WTC11 (cell line): Measurements from ENCODE around the gene BAG2. TPM values are rescaled to one million over a fixed set of nuclear protein-coding genes. Genes with fewer than 3 reads are reported as not detected.

ENCODE experiments used
- ATAC-seq: fragments of 200-7000 bp; cut with Tn5 transposase; 2 replicates; pipeline ENCODE4 v1.10.0; 2021; ENCODE audit warnings: mild to moderate bottlenecking, moderate library complexity
- CTCF ChIA-PET: fragments of 300-600 bp; sonication (Branson Sonifier 250); formaldehyde crosslinking; loops from one replicate; lab custom pipeline; 2021; ENCODE audit warnings: antibody characterized with exemption; lab: Charles Lee
- POLR2A ChIA-PET: fragments of 350-600 bp; sonication (Branson Sonifier 250); formaldehyde crosslinking; loops from one replicate; lab custom pipeline; 2021; ENCODE audit warnings: antibody characterized with exemption; lab: Charles Lee
- DNase-seq: peaks from one replicate; pipeline ENCODE4 v3.0.0; 2021; ENCODE audit warnings: low spot score
- H3K27ac Mint-ChIP-seq: 2 replicates; pipeline ENCODE4 v1.8.0; 2021; ENCODE audit warnings: mixed read lengths
- H3K27me3 Mint-ChIP-seq: 2 replicates; pipeline ENCODE4 v1.8.0; 2021; ENCODE audit warnings: low read depth, mild to moderate bottlenecking, moderate library complexity, mixed read lengths
- H3K36me3 Mint-ChIP-seq: 2 replicates; pipeline ENCODE4 v1.8.0; 2021; ENCODE audit warnings: mixed read lengths
- H3K4me1 Mint-ChIP-seq: 2 replicates; pipeline ENCODE4 v1.8.0; 2022; ENCODE audit warnings: mixed read lengths
- H3K4me3 Mint-ChIP-seq: 2 replicates; pipeline ENCODE4 v1.8.0; 2021; ENCODE audit warnings: mild to moderate bottlenecking, moderate library complexity, mixed read lengths
- H3K9me3 Mint-ChIP-seq: 2 replicates; pipeline ENCODE4 v1.8.0; 2021; ENCODE audit warnings: mixed read lengths
- AFF4 ChIP-seq: sonication (generic); formaldehyde crosslinking; IDR thresholded peaks from 2 replicates; pipeline ENCODE4 v1.8.1; 2023; ENCODE audit warnings: mild to moderate bottlenecking, missing genetic modification reagents, borderline replicate concordance
- CREM ChIP-seq: sonication (generic); formaldehyde crosslinking; IDR thresholded peaks from 2 replicates; pipeline ENCODE4 v1.8.1; 2022; ENCODE audit warnings: mild to moderate bottlenecking, missing genetic modification reagents, moderate library complexity
- E2F5 ChIP-seq: sonication (generic); formaldehyde crosslinking; IDR thresholded peaks from 2 replicates; pipeline ENCODE4 v1.8.1; 2022; ENCODE audit warnings: mild to moderate bottlenecking, moderate library complexity, missing genetic modification reagents
- ERG ChIP-seq: fragments of 250-450 bp; sonication (Bioruptor Pico); IDR thresholded peaks from 2 replicates; pipeline ENCODE4 v1.8.0; 2021; ENCODE audit warnings: mild to moderate bottlenecking
- ETV6 ChIP-seq: sonication (generic); formaldehyde crosslinking; IDR thresholded peaks from 2 replicates; pipeline ENCODE4 v1.8.1; 2022; ENCODE audit warnings: mild to moderate bottlenecking, missing genetic modification reagents
- FOXJ3 ChIP-seq: sonication (generic); formaldehyde crosslinking; IDR thresholded peaks from 2 replicates; pipeline ENCODE4 v1.9.0; 2021; ENCODE audit warnings: missing genetic modification reagents, mild to moderate bottlenecking, borderline replicate concordance
- FOXK1 ChIP-seq: sonication (generic); formaldehyde crosslinking; IDR thresholded peaks from 2 replicates; pipeline ENCODE4 v1.8.0; 2022; ENCODE audit warnings: mild to moderate bottlenecking, moderate library complexity, missing genetic modification reagents
- GABPB1 ChIP-seq: sonication (generic); formaldehyde crosslinking; IDR thresholded peaks from 2 replicates; pipeline ENCODE4 v1.8.1; 2023; ENCODE audit warnings: mild to moderate bottlenecking, missing genetic modification reagents
- JUN ChIP-seq: sonication (generic); formaldehyde crosslinking; IDR thresholded peaks from 2 replicates; pipeline ENCODE4 v1.8.0; 2023; ENCODE audit warnings: mild to moderate bottlenecking, missing genetic modification reagents
- MXD4 ChIP-seq: fragments of 250-450 bp; sonication (Bioruptor Pico); IDR thresholded peaks from 2 replicates; pipeline ENCODE4 v1.8.0; 2021; ENCODE audit warnings: mild to moderate bottlenecking, moderate library complexity, borderline replicate concordance
- NFATC4 ChIP-seq: fragments of 250-450 bp; sonication (Bioruptor Pico); IDR thresholded peaks from 2 replicates; pipeline ENCODE4 v1.9.0; 2021; ENCODE audit warnings: mild to moderate bottlenecking
- SMAD4 ChIP-seq: sonication (generic); formaldehyde crosslinking; IDR thresholded peaks from 2 replicates; pipeline ENCODE4 v1.8.0; 2022; ENCODE audit warnings: mild to moderate bottlenecking, missing genetic modification reagents
- STAT6 ChIP-seq: sonication (generic); formaldehyde crosslinking; conservative IDR thresholded peaks from 2 replicates; pipeline ENCODE4 v1.8.1; 2023; ENCODE audit warnings: mild to moderate bottlenecking, low read depth, missing genetic modification reagents, moderate library complexity
- TP53 ChIP-seq: sonication (generic); formaldehyde crosslinking; IDR thresholded peaks from 2 replicates; pipeline ENCODE4 v1.8.1; 2023; ENCODE audit warnings: mild to moderate bottlenecking, missing genetic modification reagents
- ZMAT4 ChIP-seq: fragments of 250-450 bp; sonication (Bioruptor Pico); IDR thresholded peaks from 2 replicates; pipeline ENCODE4 v1.9.0; 2021; ENCODE audit warnings: mild to moderate bottlenecking
- ZNF219 ChIP-seq: sonication (generic); formaldehyde crosslinking; IDR thresholded peaks from 2 replicates; pipeline ENCODE4 v1.8.0; 2023; ENCODE audit warnings: missing genetic modification reagents, mild to moderate bottlenecking, borderline replicate concordance
- ZNF396 ChIP-seq: fragments of 250-450 bp; sonication (Bioruptor Pico); IDR thresholded peaks from 2 replicates; pipeline ENCODE4 v1.8.0; 2021; ENCODE audit warnings: mild to moderate bottlenecking, moderate library complexity, borderline replicate concordance
- ZNF423 ChIP-seq: fragments of 250-450 bp; sonication (Bioruptor Pico); IDR thresholded peaks from 2 replicates; pipeline ENCODE4 v2.1.2; 2022; ENCODE audit warnings: mild to moderate bottlenecking, moderate library complexity
- total RNA-seq: library from RNA; stranded (reverse); gene quantifications from 3 replicates; pipeline ENCODE4 v1.2.3, GENCODE V29; 2021
- TF ChIP-seq, protein P1 (sequence below): sonication (generic); formaldehyde crosslinking; IDR thresholded peaks from 2 replicates; pipeline ENCODE4 v1.8.1; 2023; ENCODE audit warnings: mild to moderate bottlenecking, missing genetic modification reagents, moderate library complexity
- TF ChIP-seq, protein P2 (sequence below): sonication (generic); formaldehyde crosslinking; IDR thresholded peaks from 2 replicates; pipeline ENCODE4 v1.8.1; 2023; ENCODE audit warnings: mild to moderate bottlenecking, missing genetic modification reagents
- TF ChIP-seq, protein P3 (sequence below): sonication (generic); formaldehyde crosslinking; IDR thresholded peaks from 2 replicates; pipeline ENCODE4 v1.8.1; 2023; ENCODE audit warnings: mild to moderate bottlenecking, missing genetic modification reagents

BAG2 gene
- total RNA-seq, 1 experiment from 2014 or later, result 8.0 TPM

DNA sequence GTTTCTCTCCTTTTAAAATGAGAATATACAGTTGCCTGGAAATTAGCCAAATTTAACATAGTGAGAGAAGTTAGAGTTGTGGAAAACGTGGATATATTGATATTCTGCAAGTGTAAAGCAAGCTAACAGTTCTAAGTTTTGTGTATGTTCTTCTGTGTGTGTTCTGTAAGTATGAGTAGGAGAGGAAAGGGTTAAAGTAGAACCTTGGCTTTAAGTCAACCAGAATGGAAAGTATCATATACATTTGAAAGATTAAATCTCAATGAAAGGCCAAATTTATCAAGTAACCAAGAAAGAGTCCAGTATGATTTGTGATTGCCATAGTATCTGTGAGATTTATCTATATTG is 30.0 kb upstream of the BAG2 start:
- ChIA-PET POLR2A (no interaction called here), CTCF (no interaction called here)
- ATAC-seq (no peak), DNase-seq (no peak)
- Mint-ChIP-seq H3K36me3 (peaks cover 21% of the 10 kb centered on the region), H3K9me3 (no peaks in the 10 kb centered on the region), H3K27me3 (no peaks in the 10 kb centered on the region), H3K4me3 (no peak overlapping the region), H3K4me1 (no peaks in the 10 kb centered on the region), H3K27ac (no peak overlapping the region)
- TF ChIP-seq ERG (CRISPR knock-in tag), result no peak
- no peak for TF ChIP-seq ZNF423 (CRISPR knock-in tag)
- no peak for TF ChIP-seq NFATC4
- no peak for TF ChIP-seq CREM
- no peak for TF ChIP-seq E2F5 (CRISPR knock-in tag)
- TF ChIP-seq GABPB1, result no peak
- no peak for TF ChIP-seq FOXK1 (CRISPR knock-in tag)
- TF ChIP-seq, protein P1, sequence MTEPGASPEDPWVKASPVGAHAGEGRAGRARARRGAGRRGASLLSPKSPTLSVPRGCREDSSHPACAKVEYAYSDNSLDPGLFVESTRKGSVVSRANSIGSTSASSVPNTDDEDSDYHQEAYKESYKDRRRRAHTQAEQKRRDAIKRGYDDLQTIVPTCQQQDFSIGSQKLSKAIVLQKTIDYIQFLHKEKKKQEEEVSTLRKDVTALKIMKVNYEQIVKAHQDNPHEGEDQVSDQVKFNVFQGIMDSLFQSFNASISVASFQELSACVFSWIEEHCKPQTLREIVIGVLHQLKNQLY (CRISPR knock-in tag), result no peak

DNA sequence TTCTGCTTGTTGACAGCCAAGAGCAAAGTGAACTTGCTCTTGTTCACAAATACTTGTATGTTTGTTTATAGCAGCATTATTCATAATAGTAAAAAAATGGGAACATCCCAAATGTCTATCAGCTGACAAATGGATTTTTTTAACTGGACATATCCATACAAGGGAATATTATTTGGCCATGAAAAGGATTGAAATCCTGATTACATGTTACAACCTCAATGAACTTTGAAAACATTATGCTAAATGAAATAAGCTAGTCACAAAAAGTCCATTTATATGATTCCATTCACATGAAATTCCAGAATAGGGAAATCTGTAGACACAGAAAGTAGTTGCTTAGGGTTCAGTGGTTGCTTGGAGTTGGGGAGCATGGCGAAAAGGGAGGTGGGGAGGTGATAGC is 28.4 kb upstream of the BAG2 start:
- DNase-seq (no peak), ATAC-seq (no peak)
- H3K9me3 Mint-ChIP-seq, result no peaks in the 10 kb centered on the region
- H3K27ac Mint-ChIP-seq, result no peak overlapping the region
- POLR2A ChIA-PET, result no interaction called here
- no peak overlapping the region for H3K4me3 Mint-ChIP-seq
- H3K27me3 Mint-ChIP-seq, result no peaks in the 10 kb centered on the region
- H3K36me3 Mint-ChIP-seq, result peaks cover 35% of the 10 kb centered on the region
- no peaks in the 10 kb centered on the region for H3K4me1 Mint-ChIP-seq
- CTCF ChIA-PET, result no interaction called here
- TF ChIP-seq JUN (CRISPR knock-in tag), result no peak
- no peak for TF ChIP-seq ZMAT4 (CRISPR knock-in tag)
- TF ChIP-seq ETV6 (CRISPR knock-in tag), result no peak
- TF ChIP-seq, protein P2, sequence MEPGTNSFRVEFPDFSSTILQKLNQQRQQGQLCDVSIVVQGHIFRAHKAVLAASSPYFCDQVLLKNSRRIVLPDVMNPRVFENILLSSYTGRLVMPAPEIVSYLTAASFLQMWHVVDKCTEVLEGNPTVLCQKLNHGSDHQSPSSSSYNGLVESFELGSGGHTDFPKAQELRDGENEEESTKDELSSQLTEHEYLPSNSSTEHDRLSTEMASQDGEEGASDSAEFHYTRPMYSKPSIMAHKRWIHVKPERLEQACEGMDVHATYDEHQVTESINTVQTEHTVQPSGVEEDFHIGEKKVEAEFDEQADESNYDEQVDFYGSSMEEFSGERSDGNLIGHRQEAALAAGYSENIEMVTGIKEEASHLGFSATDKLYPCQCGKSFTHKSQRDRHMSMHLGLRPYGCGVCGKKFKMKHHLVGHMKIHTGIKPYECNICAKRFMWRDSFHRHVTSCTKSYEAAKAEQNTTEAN (CRISPR knock-in tag), result no peak
- TF ChIP-seq, protein P3, sequence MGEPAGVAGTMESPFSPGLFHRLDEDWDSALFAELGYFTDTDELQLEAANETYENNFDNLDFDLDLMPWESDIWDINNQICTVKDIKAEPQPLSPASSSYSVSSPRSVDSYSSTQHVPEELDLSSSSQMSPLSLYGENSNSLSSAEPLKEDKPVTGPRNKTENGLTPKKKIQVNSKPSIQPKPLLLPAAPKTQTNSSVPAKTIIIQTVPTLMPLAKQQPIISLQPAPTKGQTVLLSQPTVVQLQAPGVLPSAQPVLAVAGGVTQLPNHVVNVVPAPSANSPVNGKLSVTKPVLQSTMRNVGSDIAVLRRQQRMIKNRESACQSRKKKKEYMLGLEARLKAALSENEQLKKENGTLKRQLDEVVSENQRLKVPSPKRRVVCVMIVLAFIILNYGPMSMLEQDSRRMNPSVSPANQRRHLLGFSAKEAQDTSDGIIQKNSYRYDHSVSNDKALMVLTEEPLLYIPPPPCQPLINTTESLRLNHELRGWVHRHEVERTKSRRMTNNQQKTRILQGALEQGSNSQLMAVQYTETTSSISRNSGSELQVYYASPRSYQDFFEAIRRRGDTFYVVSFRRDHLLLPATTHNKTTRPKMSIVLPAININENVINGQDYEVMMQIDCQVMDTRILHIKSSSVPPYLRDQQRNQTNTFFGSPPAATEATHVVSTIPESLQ, result no peak
- TF ChIP-seq FOXJ3 (CRISPR knock-in tag), result no peak
- no peak for TF ChIP-seq ERG (CRISPR knock-in tag)
- TF ChIP-seq STAT6 (CRISPR knock-in tag), result no peak
- TF ChIP-seq TP53 (CRISPR knock-in tag), result no peak
- TF ChIP-seq SMAD4 (CRISPR knock-in tag), result no peak
- TF ChIP-seq ZNF219 (CRISPR knock-in tag), result no peak
- TF ChIP-seq ZNF396 (CRISPR knock-in tag), result no peak
- TF ChIP-seq MXD4 (CRISPR knock-in tag), result no peak
- no peak for TF ChIP-seq AFF4 (CRISPR knock-in tag)
